Measurements from ENCODE around the gene ACY1. TPM values are rescaled to one million over a fixed set of nuclear protein-coding genes. Genes with fewer than 3 reads are reported as not detected.

Gene ACY1
- polyA plus RNA-seq, 2 of the 4 experiments (the other 2 are of a cell fraction) = 20.7 to 21.1 TPM

- TF ChIP-seq RAD21 (conservative IDR thresholded peaks at IDR 0.05 in 1 of 2, IDR thresholded peaks at IDR 0.05 in 1 of 2) (no peak; a peak in 1 of 5 replicates), RCOR1 (IDR thresholded peaks at IDR 0.05; ENCODE audit: low read depth, low read length) (no peak)
These were observed 940 bp upstream of the ACY1 start (continued) for GRCh38 chr3:51982352-51982837.

- FAIRE-seq (no peak), ATAC-seq (no peak), DNase-seq (ENCODE audit: low read depth in 1 of 2, low spot score in 1 of 2) (no peak)
- POLR2A ChIA-PET = interaction anchor here (0.6 to 3.3 kb wide), 6 partner anchors 8 to 171 kb away, joined by 3 to 32 read pairs (median 9); partner anchors contain the start of genes ABHD14B and RPL29
- peaks cover 32% of the 10 kb centered on the region for H3K4me1 ChIP-seq
- H3K4me2 ChIP-seq = peak overlapping the region; percentile 74
- WGBS (ENCODE audit: missing lambda C conversion rate) = 72% methylated on average over 19 of the region's 22 CpGs
- no peaks in the 10 kb centered on the region for H3K9me3 ChIP-seq
- CTCF ChIA-PET = interaction anchor here (0.7 to 5.0 kb wide), 7 partner anchors 12 to 56 kb away, joined by 3 to 53 read pairs (median 6); partner anchors contain the start of genes ABHD14A, ABHD14B, PARP3 and RRP9
- peak overlapping the region; percentile 51 for H3K4me3 ChIP-seq
- TF ChIP-seq FOSB (CRISPR knock-in tag; IDR thresholded peaks at IDR 0.05) (no peak), SREBF2 (IDR thresholded peaks at IDR 0.05) (no peak), MAZ (IDR thresholded peaks at IDR 0.05; ENCODE audit: borderline replicate concordance, low read depth, low read length) (no peak)
- H3K27ac ChIP-seq = peak overlapping the region; percentile 80 to 97
These were observed 388 bp downstream of the ACY1 start for GRCh38 chr3:51983578-51984268.

GRCh38 chr3:51984269-51984647, 923 bp downstream of the ACY1 start:
- CTCF ChIA-PET = interaction anchor here (1.1 to 5.0 kb wide), 4 partner anchors 12 to 43 kb away, joined by 3 to 53 read pairs (median 4); partner anchors contain the start of genes ABHD14A, ABHD14B and RRP9
- Histone ChIP-seq H3K4me1 (peaks cover 32% of the 10 kb centered on the region), H3K9me3 (no peaks in the 10 kb centered on the region), H3K27ac (peak overlapping the region; percentile 80 to 97; a peak in 5 of 6 replicates), H3K4me3 (peak overlapping the region; percentile 51; the same call in 1 of the 3 replicates), H3K4me2 (peak overlapping the region; percentile 74)
- no peak for FAIRE-seq
- ATAC-seq = no peak
- POLR2A ChIA-PET = interaction anchor here (0.6 to 3.3 kb wide), 4 partner anchors 8 to 19 kb away, joined by 3 to 32 read pairs (median 14); partner anchors contain the start of genes ABHD14B and RPL29
- TF ChIP-seq KDM5A (IDR thresholded peaks at IDR 0.05) (no peak), ESRRA (IDR thresholded peaks at IDR 0.05; ENCODE audit: borderline replicate concordance, low read length) (no peak), BHLHE40 (IDR thresholded peaks at IDR 0.05; ENCODE audit: low read depth, low read length) (no peak), NPAS2 (CRISPR knock-in tag; IDR thresholded peaks at IDR 0.05; ENCODE audit: borderline replicate concordance) (no peak), FOSB (CRISPR knock-in tag; IDR thresholded peaks at IDR 0.05) (no peak), USF2 (IDR thresholded peaks at IDR 0.05) (no peak)
- DNase-seq (ENCODE audit: low read depth in 1 of 2, low spot score in 1 of 2) = no peak

GRCh38 chr3:51985063-51985462, 1.7 kb downstream of the ACY1 start:
- DNase-seq (ENCODE audit: low read depth in 1 of 2, low spot score in 1 of 2) (no peak), FAIRE-seq (no peak), ATAC-seq (no peak)
- TF ChIP-seq MYC (IDR thresholded peaks at IDR 0.05; ENCODE audit: borderline replicate concordance, low read length) (no peak), EP300 (IDR thresholded peaks at IDR 0.05) (no peak), ZFP36 (IDR thresholded peaks at IDR 0.05; ENCODE audit: borderline replicate concordance, partially characterized antibody) (no peak), CEBPB (IDR thresholded peaks at IDR 0.05) (no peak), RFX5 (IDR thresholded peaks at IDR 0.05) (no peak), HOXB5 (CRISPR knock-in tag; IDR thresholded peaks at IDR 0.05) (no peak), BHLHE40 (IDR thresholded peaks at IDR 0.05; ENCODE audit: low read depth, low read length) (no peak), JUNB (IDR thresholded peaks at IDR 0.05) (no peak), ELK1 (IDR thresholded peaks at IDR 0.05; ENCODE audit: low read depth, low read length) (no peak), FOSL2 (IDR thresholded peaks at IDR 0.05) (no peak), FOSL2 (CRISPR knock-in tag; IDR thresholded peaks at IDR 0.05) (no peak)
- TF ChIP-seq, protein P1, sequence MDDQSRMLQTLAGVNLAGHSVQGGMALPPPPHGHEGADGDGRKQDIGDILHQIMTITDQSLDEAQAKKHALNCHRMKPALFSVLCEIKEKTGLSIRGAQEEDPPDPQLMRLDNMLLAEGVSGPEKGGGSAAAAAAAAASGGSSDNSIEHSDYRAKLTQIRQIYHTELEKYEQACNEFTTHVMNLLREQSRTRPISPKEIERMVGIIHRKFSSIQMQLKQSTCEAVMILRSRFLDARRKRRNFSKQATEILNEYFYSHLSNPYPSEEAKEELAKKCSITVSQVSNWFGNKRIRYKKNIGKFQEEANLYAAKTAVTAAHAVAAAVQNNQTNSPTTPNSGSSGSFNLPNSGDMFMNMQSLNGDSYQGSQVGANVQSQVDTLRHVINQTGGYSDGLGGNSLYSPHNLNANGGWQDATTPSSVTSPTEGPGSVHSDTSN (IDR thresholded peaks at IDR 0.05) = no peak
- TF ChIP-seq, protein P2, sequence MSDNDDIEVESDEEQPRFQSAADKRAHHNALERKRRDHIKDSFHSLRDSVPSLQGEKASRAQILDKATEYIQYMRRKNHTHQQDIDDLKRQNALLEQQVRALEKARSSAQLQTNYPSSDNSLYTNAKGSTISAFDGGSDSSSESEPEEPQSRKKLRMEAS (IDR thresholded peaks at IDR 0.05) = no peak
- POLR2A ChIA-PET = no interaction called here
- CTCF ChIA-PET = interaction anchor here (1.1 to 5.0 kb wide), 3 partner anchors 13 to 44 kb away, joined by 3 to 53 read pairs (median 4); partner anchors contain the start of genes ABHD14A, ABHD14B and RRP9
- Histone ChIP-seq H3K4me3 (no peak overlapping the region), H3K4me2 (no peak overlapping the region), H3K4me1 (peaks cover 32% of the 10 kb centered on the region), H3K9me3 (no peaks in the 10 kb centered on the region), H3K27ac (no peak overlapping the region)
- no CpG with 5 or more reads among the region's 6 CpGs for WGBS (ENCODE audit: missing lambda C conversion rate)

All from A549 (cell line).